GM12873 (cell line): ENCODE data around the gene ATP8A2.
A peak's percentile ranks its signal among the peaks of the same experiment; 100 is the strongest.

ENCODE experiments used
- CTCF ChIP-seq: IDR thresholded peaks from 2 replicates; pipeline ENCODE4 v1.5.1; 2012; ENCODE audit warnings: low read depth, mild to moderate bottlenecking, moderate library complexity, low read length, control low read depth; ENCODE audit not compliant: insufficient read depth; ENCODE audit errors: missing control alignments

Gene ATP8A2

GRCh38 chr13:26061947-26062346, 690.2 kb downstream of the ATP8A2 start:
- no peak for TF ChIP-seq CTCF

GRCh38 chr13:26062853-26063444, 691.2 kb downstream of the ATP8A2 start:
- TF ChIP-seq CTCF = peak; percentile 58

GRCh38 chr13:26067601-26068000, 695.8 kb downstream of the ATP8A2 start:
- no peak for TF ChIP-seq CTCF

- no peak for TF ChIP-seq CTCF
These were observed 699.9 kb downstream of the ATP8A2 start for GRCh38 chr13:26071691-26072090.

- TF ChIP-seq CTCF = no peak
These were observed 702.9 kb downstream of the ATP8A2 start for GRCh38 chr13:26074706-26075105.
